HG02943 (cell line): ENCODE measurements around the gene GLIPR2.
A peak's percentile ranks its signal among the peaks of the same experiment; 100 is the strongest.

Experiments
- ATAC-seq: cut with Tn5 transposase; IDR thresholded peaks from one replicate; pipeline ENCODE4 v1.9.1; 2021; ENCODE audit warnings: mild to moderate bottlenecking, low read depth, moderate library complexity; ENCODE audit not compliant: unreplicated experiment

The GLIPR2 gene

DNA sequence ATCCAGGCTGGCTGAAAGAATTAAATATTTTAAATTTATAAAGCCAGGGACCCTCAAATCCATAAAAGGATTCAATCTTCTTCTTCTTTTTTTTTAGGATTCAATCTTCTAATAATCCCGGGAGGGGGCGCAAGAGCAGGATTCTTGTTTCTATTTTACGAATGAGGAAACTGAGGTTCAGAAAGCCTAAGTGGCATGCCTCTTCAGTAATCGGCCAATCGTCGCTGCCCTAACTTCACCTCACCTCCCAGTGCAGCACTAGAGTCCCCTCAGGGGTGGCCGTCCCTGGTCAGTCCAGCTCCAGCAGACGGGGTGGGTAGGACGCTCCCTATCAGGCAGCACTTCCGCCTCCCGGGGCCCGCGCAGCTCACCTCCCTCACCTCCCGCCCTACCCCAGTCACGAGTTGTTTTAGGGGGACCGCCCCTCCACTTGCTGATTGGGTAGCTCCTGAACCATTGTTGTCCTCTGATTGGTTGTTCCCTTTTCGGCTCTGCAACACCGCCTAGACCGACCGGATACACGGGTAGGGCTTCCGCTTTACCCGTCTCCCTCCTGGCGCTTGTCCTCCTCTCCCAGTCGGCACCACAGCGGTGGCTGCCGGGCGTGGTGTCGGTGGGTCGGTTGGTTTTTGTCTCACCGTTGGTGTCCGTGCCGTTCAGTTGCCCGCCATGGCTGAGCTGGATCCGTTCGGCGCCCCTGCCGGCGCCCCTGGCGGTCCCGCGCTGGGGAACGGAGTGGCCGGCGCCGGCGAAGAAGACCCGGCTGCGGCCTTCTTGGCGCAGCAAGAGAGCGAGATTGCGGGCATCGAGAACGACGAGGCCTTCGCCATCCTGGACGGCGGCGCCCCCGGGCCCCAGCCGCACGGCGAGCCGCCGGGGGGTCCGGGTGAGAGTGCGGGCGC lies 54.1 kb downstream of the GLIPR2 start, which contains the start of gene CLTA:
TSS of gene CLTA (plus strand) at position 534 of the 902 bp plus-strand sequence. CDS start at position 670, 136 bp downstream.
- ATAC-seq: peak; percentile 99

DNA sequence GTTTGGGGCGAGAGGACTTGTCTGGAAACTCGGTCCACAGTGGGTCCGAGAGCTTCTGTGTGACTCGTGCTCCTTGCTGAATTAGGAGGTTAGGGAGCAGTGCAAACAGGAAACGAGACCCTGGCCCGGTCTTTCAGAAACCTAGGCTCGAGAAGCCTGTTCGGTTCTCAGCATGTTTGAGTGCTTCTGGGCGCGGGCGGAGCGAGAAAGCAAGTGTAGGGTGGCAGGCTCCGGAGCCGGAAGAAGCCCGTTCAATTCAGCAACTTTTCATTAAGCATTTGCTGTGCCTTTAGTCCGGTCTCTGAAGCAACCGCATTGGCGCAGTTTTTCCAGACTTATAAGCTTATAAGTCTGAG lies 54.7 kb downstream of the GLIPR2 start:
- ATAC-seq: no peak

DNA sequence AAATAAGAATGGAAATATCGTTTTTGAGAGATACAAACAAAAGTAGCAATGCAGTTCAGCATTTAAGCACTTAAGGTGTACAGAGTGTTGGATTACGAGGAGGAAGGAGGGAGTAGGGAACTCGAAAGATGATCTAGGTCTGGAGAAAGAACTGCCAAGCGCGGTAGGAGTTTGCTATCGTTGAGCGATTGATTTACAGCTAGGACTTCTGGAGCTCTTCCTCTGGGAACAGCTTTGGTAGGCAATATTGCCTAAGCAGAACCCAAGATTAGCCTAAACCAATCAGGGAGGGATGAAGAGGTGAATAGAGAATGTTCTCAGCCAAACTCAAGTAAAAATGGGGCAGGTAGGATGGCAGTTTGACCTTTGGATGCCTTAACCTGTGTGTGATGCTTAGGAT lies 55.2 kb downstream of the GLIPR2 start:
- no peak for ATAC-seq

DNA sequence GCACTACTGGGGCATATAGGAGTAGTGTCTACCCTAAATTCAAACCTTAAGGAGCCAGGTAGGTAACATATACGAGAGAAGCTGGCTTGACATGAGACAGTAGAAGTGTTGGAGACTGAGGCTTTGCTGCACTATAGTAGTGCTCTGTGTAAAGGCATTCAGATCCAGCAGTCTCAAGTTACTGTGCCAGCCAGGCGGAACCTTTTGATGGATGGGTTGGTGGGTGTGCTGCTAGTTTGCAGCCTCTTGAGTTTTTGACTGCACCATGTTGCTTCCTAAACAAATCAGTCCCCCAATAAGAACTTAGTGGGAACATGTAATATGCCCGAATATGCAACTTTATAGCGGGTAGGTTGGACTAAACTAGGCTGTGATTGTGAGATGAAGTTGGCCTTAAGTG lies 55.7 kb downstream of the GLIPR2 start:
- no peak for ATAC-seq

DNA sequence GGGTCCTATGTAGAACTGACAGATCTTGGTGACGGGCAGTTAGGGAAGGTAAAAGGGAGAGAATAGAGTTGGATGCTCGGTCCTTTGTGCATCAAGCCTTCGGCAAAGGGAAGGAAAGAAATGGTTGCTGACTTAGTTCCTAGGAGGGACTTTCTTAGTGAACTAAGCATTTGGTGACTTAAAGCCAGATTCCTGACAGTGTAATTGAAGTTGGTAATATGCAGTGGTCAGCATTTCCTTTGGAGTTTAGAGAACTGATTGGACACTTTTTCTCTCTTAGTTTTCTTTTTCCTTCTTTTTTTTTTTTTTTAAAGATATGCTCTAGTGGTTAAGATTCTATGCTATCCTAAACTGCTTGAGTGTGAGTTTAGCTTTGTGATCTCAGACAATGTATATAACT lies 56.5 kb downstream of the GLIPR2 start:
- ATAC-seq: no peak

DNA sequence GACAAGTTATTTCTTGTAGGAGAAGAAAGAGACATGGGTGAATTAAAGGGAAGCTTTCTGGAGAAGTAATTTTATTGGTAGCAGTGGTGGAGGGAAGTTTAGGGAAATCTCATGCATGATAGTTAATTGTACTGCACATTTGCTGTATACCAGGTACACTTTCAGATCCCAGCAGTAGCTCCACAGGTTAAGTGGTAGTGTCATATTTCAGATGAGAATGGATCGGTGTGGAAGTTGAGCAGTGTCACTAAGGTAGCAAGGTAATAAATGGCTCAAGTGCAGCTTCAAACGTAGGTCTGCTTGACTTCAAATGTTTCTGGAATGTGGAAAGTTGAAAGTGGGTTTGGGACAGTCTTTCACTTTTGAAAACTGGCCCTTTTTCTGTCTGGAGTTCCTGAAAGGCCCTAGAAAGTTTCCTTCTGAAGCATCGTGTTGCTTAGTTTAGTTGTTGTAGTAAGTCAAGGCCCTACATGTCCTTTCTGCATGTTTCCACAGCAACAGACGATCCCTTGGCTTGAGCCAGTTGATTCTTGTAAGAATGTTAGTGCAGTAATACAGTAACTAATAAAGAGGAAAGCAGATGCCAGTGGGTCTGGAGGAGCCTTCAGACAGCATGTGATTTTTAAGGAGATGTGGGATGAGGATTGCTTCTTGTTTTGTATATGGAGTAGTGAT lies 57.9 kb downstream of the GLIPR2 start:
- ATAC-seq: no peak

DNA sequence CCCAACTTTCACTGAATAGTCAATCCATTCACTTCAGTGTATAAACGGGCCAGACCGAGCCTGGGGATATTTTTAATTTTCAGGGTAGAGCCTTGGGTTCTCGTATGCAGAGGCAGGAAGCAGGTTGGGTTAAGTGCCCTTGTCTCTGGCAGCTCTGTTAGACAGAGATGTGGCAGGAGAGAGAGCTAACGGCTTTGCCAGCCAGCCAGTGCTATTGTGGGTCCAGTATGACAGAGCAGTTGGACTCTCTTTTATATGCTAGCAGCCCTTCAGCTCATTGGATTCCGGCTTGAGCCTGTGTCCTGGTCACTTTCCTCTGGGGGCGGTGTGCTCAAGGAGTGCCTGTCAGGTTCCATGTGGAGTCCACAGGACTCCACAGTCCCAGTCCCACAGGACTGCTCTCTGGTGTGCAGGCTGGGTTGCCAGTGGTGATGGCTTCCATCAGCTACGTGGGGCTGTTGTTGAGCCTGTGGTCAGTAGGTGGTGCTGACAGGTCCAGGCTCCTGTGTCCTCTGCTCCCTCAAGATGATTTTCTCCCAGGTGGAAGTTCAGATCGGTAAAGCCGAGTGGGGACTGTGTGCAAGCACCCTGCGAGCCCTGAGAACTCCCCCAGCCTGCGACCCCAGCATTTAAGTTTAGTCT lies 68.5 kb downstream of the GLIPR2 start:
- no peak for ATAC-seq

DNA sequence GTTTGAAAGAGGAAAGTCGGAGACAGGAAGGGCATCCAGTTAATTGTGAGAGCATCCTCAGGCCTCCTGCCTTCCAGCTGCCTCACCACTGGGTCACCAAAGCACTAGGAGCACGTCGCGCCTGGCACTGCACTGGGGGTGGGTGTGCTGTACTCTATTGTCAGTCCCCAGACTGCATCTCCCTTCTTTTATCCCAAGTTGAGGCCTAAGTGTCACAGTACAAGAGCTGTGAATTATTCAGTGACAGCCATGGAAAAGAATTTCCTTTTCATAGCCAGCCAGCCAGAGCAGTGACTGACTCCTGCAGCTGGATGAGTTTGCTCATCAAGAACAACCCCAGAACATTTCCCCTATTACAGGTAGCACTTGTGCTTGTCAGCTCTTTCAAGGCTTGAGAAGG lies 70.5 kb downstream of the GLIPR2 start:
- ATAC-seq: no peak

DNA sequence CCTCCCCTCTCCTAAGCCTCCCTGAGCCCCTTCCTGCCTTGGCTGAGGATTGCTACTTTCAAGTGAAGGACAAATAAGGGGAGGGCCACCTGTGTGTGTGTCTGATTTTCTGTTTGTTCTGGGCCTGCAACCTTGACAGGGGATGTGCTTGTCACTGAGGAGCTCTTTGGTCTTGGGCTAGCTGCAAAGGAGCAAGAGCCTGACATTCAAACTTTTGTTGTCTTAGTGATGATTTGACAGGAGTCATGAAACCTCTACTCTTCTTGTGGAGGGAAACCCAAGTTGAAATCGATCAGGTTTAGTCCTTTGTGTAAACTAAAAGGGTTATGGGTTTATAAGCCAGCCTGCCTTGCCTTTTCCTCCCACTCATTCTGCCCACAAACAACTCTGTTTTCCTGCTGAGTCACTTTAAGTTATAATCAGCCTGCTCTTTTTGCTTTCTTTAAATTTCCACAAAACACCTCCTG lies 71.0 kb downstream of the GLIPR2 start:
- no peak for ATAC-seq

DNA sequence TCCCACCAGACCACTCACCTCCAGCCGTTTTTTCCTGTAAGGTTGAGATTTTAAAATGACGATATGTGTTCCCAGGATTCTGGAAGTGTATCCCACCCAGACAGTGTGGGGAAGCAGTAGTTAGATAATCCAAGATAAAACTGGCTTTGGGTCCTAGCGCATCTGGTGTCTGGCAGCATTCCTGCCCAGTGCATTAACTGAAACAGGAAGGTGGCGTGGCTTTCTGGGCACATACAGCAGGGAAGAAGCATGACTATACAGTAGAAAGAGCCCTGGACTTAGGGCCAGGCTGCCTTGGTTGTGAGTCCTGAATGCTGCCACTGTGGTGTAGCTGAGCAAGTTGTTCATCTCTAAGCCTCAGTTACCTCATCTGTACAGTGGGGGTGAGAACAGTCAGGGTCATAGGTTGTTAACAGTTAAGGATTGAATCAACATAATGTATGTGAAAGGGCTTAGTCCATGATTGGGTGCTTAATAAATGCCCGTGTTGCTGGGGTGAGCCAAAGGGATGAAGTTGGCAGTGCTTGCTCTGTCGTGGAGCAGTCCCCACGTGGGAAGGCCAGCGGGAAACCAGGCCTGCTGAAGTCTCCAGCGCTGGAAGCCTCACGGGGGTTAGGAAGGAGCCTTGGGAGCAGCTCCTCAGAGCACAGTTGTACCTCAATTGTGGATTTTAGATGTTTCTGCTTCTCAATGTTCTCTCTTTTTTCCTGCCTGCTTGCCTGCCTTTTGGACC lies 72.2 kb downstream of the GLIPR2 start:
- ATAC-seq: no peak

DNA sequence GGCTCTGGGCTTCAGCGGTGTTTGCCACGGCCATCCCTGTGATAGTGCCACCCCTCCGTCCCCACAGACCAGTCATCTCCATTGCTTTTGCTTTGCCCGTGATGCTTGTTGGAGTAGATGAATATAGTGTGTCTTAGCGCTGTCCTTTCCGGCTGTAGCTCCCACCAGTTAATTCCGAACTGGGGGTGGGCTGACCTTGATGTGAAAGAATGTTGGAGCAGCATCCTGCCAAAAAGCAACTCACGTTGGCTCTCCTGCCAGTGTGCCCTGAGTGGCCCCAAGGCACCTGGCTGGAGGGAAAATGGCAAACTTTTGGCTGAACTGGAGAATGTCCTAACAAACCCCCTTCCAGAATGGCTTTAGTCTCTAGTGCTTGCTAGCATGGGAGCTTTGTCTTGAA lies 74.2 kb downstream of the GLIPR2 start:
- no peak for ATAC-seq

DNA sequence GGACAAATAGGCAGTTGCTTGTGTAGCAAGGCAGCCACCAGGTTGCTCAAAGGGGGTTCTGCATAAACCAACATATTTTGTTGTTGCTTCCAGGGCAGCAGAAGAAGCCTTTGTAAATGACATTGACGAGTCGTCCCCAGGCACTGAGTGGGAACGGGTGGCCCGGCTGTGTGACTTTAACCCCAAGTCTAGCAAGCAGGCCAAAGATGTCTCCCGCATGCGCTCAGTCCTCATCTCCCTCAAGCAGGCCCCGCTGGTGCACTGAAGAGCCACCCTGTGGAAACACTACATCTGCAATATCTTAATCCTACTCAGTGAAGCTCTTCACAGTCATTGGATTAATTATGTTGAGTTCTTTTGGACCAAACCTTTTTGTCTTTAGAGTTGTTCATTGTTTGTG lies 75.0 kb downstream of the GLIPR2 start:
- ATAC-seq: no peak

DNA sequence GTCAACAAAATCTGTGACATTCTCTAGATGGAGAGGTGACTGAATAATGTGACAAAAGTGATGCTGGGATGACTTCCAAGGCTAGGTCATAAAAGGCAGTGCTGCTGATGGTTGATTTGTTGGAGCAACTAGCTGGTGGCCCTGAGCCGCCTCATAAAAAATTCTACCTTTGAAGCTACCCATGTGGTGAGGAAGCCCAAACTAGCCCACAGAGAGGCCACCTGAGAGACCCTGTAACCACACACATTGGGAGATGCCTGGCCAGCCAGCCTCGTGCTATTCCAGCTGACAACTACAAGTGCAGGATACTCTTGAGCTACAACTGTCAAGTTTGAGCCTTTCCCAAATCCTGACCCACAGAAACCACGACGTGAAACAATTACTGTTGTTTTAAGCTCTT lies 76.9 kb downstream of the GLIPR2 start:
- no peak for ATAC-seq
